IMR-90 (cell line): ENCODE measurements around the gene CATSPER3. TPM values are rescaled to one million over a fixed set of nuclear protein-coding genes. Genes with fewer than 3 reads are reported as not detected.
A peak's percentile ranks its signal among the peaks of the same experiment; 100 is the strongest.

Source experiments
- ATAC-seq: fragments of 200-7000 bp; cut with Tn5 transposase; 2 replicates; pipeline ENCODE4 v1.9.1; 2020; ENCODE audit warnings: low read depth, mild to moderate bottlenecking, moderate library complexity
- BruUV-seq: library from RNA; stranded (reverse); fragments of 400-500 nt; replicated peaks from 2 replicates; lab custom pipeline; 2021; lab: Mats Ljungman, UMichigan
- CTCF ChIA-PET: fragments of 300-600 bp; formaldehyde crosslinking; extraction: SDS; loops from one replicate; lab custom pipeline; 2021; ENCODE audit warnings: antibody characterized with exemption; lab: Yijun Ruan, JAX
- POLR2A ChIA-PET: fragments of 300-600 bp; sonication (Branson Sonifier 250); formaldehyde crosslinking; loops from one replicate; lab custom pipeline; 2022; ENCODE audit warnings: antibody characterized with exemption; ENCODE audit not compliant: unreplicated experiment; lab: Charles Lee
- DNase-seq: peaks from one replicate; pipeline ENCODE4 v3.0.0; 2013
- H2AFZ ChIP-seq: replicated peaks from 2 replicates; pipeline ENCODE3; 2013; ENCODE audit warnings: low read length, mild to moderate bottlenecking; ENCODE audit not compliant: poor library complexity
- H2AK5ac ChIP-seq: 2 replicates; pipeline ENCODE4 v1.6.1; 2013; ENCODE audit warnings: low read depth, low read length, inconsistent platforms
- H2AK9ac ChIP-seq: replicated peaks from 2 replicates; pipeline ENCODE3; 2013; ENCODE audit warnings: mild to moderate bottlenecking, low read depth, low read length, moderate library complexity; ENCODE audit not compliant: poor library complexity
- H2BK120ac ChIP-seq: 2 replicates; pipeline ENCODE4 v1.6.1; 2013; ENCODE audit warnings: low read depth, low read length, inconsistent platforms
- H2BK15ac ChIP-seq: 3 replicates; pipeline ENCODE4 v1.6.1; 2013; ENCODE audit warnings: low read depth, low read length, inconsistent platforms
- H2BK20ac ChIP-seq: 2 replicates; pipeline ENCODE4 v1.6.1; 2013; ENCODE audit warnings: low read depth, mild to moderate bottlenecking, inconsistent platforms, low read length, moderate library complexity
- H2BK5ac ChIP-seq: 2 replicates; pipeline ENCODE4 v1.6.1; 2013; ENCODE audit warnings: mild to moderate bottlenecking, low read depth, low read length, inconsistent platforms; ENCODE audit not compliant: poor library complexity, severe bottlenecking
- H3K14ac ChIP-seq: replicated peaks from 2 replicates; pipeline ENCODE4 v1.6.1; 2013; ENCODE audit warnings: low read depth, low read length, inconsistent platforms
- H3K18ac ChIP-seq: 2 replicates; pipeline ENCODE4 v1.6.1; 2013; ENCODE audit warnings: low read depth, low read length, control low read depth
- H3K23ac ChIP-seq: 2 replicates; pipeline ENCODE4 v1.6.1; 2013; ENCODE audit warnings: low read depth, low read length, inconsistent platforms
- H3K27ac ChIP-seq: 2 replicates; pipeline ENCODE4 v1.5.1; 2013; ENCODE audit warnings: mild to moderate bottlenecking, control low read depth, low read length; ENCODE audit not compliant: insufficient read depth
- H3K27me3 ChIP-seq: 2 replicates; pipeline ENCODE4 v1.6.1; 2013; ENCODE audit warnings: low read length; ENCODE audit not compliant: control insufficient read depth, insufficient read depth
- H3K36me3 ChIP-seq: 2 replicates; pipeline ENCODE4 v1.6.1; 2013; ENCODE audit warnings: low read length, mixed read lengths; ENCODE audit not compliant: control insufficient read depth, insufficient read depth
- H3K4ac ChIP-seq: 2 replicates; pipeline ENCODE4 v1.6.1; 2013; ENCODE audit warnings: low read depth, low read length, inconsistent platforms
- H3K4me1 ChIP-seq: 2 replicates; pipeline ENCODE4 v1.6.1; 2013; ENCODE audit warnings: low read length, mixed read lengths; ENCODE audit not compliant: control insufficient read depth, insufficient read depth
- H3K4me2 ChIP-seq: 2 replicates; pipeline ENCODE4 v1.6.1; 2013; ENCODE audit warnings: low read depth, mild to moderate bottlenecking, control low read depth, low read length, moderate library complexity
- H3K4me3 ChIP-seq: 2 replicates; pipeline ENCODE4 v1.5.1; 2013; ENCODE audit warnings: low read depth, mild to moderate bottlenecking, control low read depth, low read length, moderate library complexity; ENCODE audit not compliant: insufficient read depth
- H3K56ac ChIP-seq: 2 replicates; pipeline ENCODE4 v1.6.1; 2013; ENCODE audit warnings: low read length, inconsistent platforms; ENCODE audit not compliant: insufficient read depth; ENCODE audit errors: extremely low read depth
- H3K79me1 ChIP-seq, 2 experiments: 2 replicates each; pipeline ENCODE4 v1.6.1; 2013; ENCODE audit warnings: low read length in 2 of 2, inconsistent platforms in 1 of 2, low read depth in 1 of 2
- H3K9ac ChIP-seq: 2 replicates; pipeline ENCODE4 v1.6.1; 2013; ENCODE audit warnings: low read depth, low read length, control low read depth
- H3K9me1 ChIP-seq: 2 replicates; pipeline ENCODE4 v1.6.1; 2013; ENCODE audit warnings: low read length, inconsistent platforms; ENCODE audit not compliant: insufficient read depth
- H3K9me3 ChIP-seq: 2 replicates; pipeline ENCODE4 v1.6.1; 2013; ENCODE audit warnings: low read length; ENCODE audit not compliant: control insufficient read depth, insufficient read depth
- H4K20me1 ChIP-seq: 2 replicates; pipeline ENCODE4 v1.6.1; 2013; ENCODE audit warnings: low read length, inconsistent platforms; ENCODE audit not compliant: insufficient read depth
- H4K5ac ChIP-seq: 2 replicates; pipeline ENCODE4 v1.6.1; 2013; ENCODE audit warnings: mild to moderate bottlenecking, low read depth, low read length, control low read depth
- H4K8ac ChIP-seq, 2 experiments: 2 replicates each; pipeline ENCODE4 v1.6.1; 2013; ENCODE audit warnings: low read depth in 2 of 2, low read length in 2 of 2, control low read depth in 1 of 2, inconsistent platforms in 1 of 2
- H4K91ac ChIP-seq: 2 replicates; pipeline ENCODE4 v1.6.1; 2013; ENCODE audit warnings: low read depth, low read length, inconsistent platforms; ENCODE audit not compliant: insufficient read depth
- BHLHE40 ChIP-seq: fragments of 150-350 bp; IDR thresholded peaks from 2 replicates; pipeline ENCODE4 v1.6.1; 2016; ENCODE audit warnings: mild to moderate bottlenecking, low read depth, low read length
- CEBPB ChIP-seq: IDR thresholded peaks from 2 replicates; pipeline ENCODE4 v1.6.1; 2012; ENCODE audit warnings: low read depth, low read length, improper control_type of control experiment
- CHD1 ChIP-seq: IDR thresholded peaks from 2 replicates; pipeline ENCODE4 v1.6.1; 2012; ENCODE audit warnings: low read depth, low read length, improper control_type of control experiment
- MAFK ChIP-seq: IDR thresholded peaks from 2 replicates; pipeline ENCODE4 v1.6.1; 2012; ENCODE audit warnings: low read depth, low read length, improper control_type of control experiment
- MAZ ChIP-seq: IDR thresholded peaks from 2 replicates; pipeline ENCODE4 v1.6.1; 2012; ENCODE audit warnings: low read depth, mild to moderate bottlenecking, low read length, improper control_type of control experiment, moderate library complexity, borderline replicate concordance
- MXI1 ChIP-seq: IDR thresholded peaks from 2 replicates; pipeline ENCODE4 v1.6.1; 2012; ENCODE audit warnings: low read depth, mild to moderate bottlenecking, low read length, moderate library complexity, borderline replicate concordance
- NFE2L2 ChIP-seq: fragments of 150-350 bp; IDR thresholded peaks from 2 replicates; pipeline ENCODE4 v1.6.1; 2016; ENCODE audit warnings: low read depth, mild to moderate bottlenecking, low read length
- POLR2A ChIP-seq: IDR thresholded peaks from 2 replicates; pipeline ENCODE4 v1.6.1; 2012; ENCODE audit warnings: mild to moderate bottlenecking, low read depth, low read length
- RAD21 ChIP-seq: IDR thresholded peaks from 2 replicates; pipeline ENCODE4 v1.6.1; 2012; ENCODE audit warnings: low read length, improper control_type of control experiment
- RCOR1 ChIP-seq: IDR thresholded peaks from 2 replicates; pipeline ENCODE4 v1.6.1; 2012; ENCODE audit warnings: mild to moderate bottlenecking, low read length, improper control_type of control experiment; ENCODE audit not compliant: insufficient replicate concordance
- RFX5 ChIP-seq: IDR thresholded peaks from 2 replicates; pipeline ENCODE4 v1.8.0; 2012; ENCODE audit warnings: low read depth, mild to moderate bottlenecking, low read length, moderate library complexity
- SMC3 ChIP-seq: fragments of 150-350 bp; IDR thresholded peaks from 2 replicates; pipeline ENCODE4 v1.6.1; 2016; ENCODE audit warnings: low read depth, mild to moderate bottlenecking, antibody characterized with exemption, low read length, moderate library complexity
- USF2 ChIP-seq: fragments of 150-350 bp; IDR thresholded peaks from 2 replicates; pipeline ENCODE4 v1.6.1; 2017; ENCODE audit warnings: mild to moderate bottlenecking, antibody characterized with exemption, low read length, low read depth
- WGBS, 2 experiments: methylation state at CpG; one replicate each; pipeline versions ENCODE4 v1.1.5 to v1.1.7; 2013; ENCODE audit warnings: missing lambda C conversion rate in 2 of 2; ENCODE audit not compliant: insufficient read length in 1 of 2; ENCODE audit errors: extremely low coverage in 2 of 2; 5-methylcytosine and 5-hydroxymethylcytosine counted together
- dilution Hi-C: fragments of 300-500 bp; cut with HindIII; formaldehyde crosslinking; loops from one replicate; pipeline ENCODE4 v1.14.3; 2018; ENCODE audit warnings: low sequenced_read_pairs; ENCODE audit not compliant: unreplicated experiment
- in situ Hi-C: fragments of 300-500 bp; cut with MboI; formaldehyde crosslinking; loops from 3 replicates; pipeline ENCODE4 v1.14.3; 2019; ENCODE audit warnings: low sequenced_read_pairs, inconsistent platforms, mixed read lengths
- intact Hi-C: fragments of 100-400 bp; cut with micrococcal nuclease; formaldehyde crosslinking; loops from 2 replicates; pipeline ENCODE4 v1.10.0; 2022
- polyA plus RNA-seq, 3 experiments: library from polyadenylated mRNA; depleted of rRNA; stranded (reverse); fragments of >200 nt; gene quantifications; 2 replicates each; pipeline ENCODE4 v1.2.3, GENCODE V29; 2012; ENCODE audit warnings: low replicate concordance in 1 of 3
- total RNA-seq: library from RNA; depleted of rRNA; stranded (reverse); fragments of >200 nt; gene quantifications from 2 replicates; pipeline ENCODE4 v1.2.3, GENCODE V29; 2012
- TF ChIP-seq, protein P1 (sequence below): conservative IDR thresholded peaks from 2 replicates; pipeline ENCODE4 v1.5.1; 2012; ENCODE audit warnings: mild to moderate bottlenecking, low read depth, low read length, improper control_type of control experiment
- TF ChIP-seq, protein P2 (sequence below): fragments of 150-350 bp; IDR thresholded peaks from 2 replicates; pipeline ENCODE4 v1.6.1; 2016; ENCODE audit warnings: low read depth, mild to moderate bottlenecking, low read length, moderate library complexity, borderline replicate concordance

Gene CATSPER3
- total and polyA plus RNA-seq, 2 of the 4 experiments (the other 2 are of a cell fraction), result under 0.01 to 0.12 TPM

DNA sequence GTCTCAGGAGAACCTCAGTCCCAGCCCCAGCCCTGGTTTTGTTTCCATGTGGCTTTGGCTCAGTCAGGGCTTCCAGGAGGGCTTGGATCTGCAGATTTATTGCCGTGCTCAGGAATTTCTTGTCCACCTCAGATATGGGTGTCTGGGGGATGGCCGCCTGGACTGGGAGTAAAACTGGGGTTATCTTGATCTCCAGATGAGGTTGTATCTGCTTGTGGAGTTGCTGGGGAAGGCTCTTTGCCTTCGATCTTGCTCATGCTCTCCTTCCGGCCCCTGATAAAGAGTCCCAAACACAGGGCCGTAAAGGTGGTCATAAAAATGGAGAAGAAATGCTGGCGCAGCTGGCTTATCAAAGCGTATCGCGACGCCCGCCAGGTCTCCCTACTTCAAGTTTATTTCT, 84.2 kb downstream of the CATSPER3 start:
- in situ Hi-C loops, result no loop called here
- 35% methylated on average over 2 of the region's 11 CpGs; no CpG with 5 or more reads in 1 of the 2 experiments for WGBS, 2 experiments
- no peaks in the 10 kb centered on the region; the same call in 1 of the 2 replicates for H4K20me1 ChIP-seq
- H2BK20ac ChIP-seq, result no peak overlapping the region
- peaks cover 30% of the 10 kb centered on the region for H3K27me3 ChIP-seq
- no peaks in the 10 kb centered on the region for H3K79me1 ChIP-seq
- no peak overlapping the region for H2AK9ac ChIP-seq
- no TSS peak for BruUV-seq
- peaks cover 12% of the 10 kb centered on the region; the same call in 1 of the 2 replicates for H3K4me1 ChIP-seq
- H2AFZ ChIP-seq, result no peak overlapping the region
- H3K27ac ChIP-seq, result no peak overlapping the region
- 0 out of 2 replicates have a peak overlapping the region, but pooled peaks have one; percentile 29 for H3K14ac ChIP-seq
- H4K5ac ChIP-seq, result no peak overlapping the region
- TF ChIP-seq MXI1, result no peak
- no peak for TF ChIP-seq CEBPB
- no peak for TF ChIP-seq MAZ
- no peak for TF ChIP-seq RCOR1
- no peak for TF ChIP-seq MAFK
- TF ChIP-seq, protein P1, sequence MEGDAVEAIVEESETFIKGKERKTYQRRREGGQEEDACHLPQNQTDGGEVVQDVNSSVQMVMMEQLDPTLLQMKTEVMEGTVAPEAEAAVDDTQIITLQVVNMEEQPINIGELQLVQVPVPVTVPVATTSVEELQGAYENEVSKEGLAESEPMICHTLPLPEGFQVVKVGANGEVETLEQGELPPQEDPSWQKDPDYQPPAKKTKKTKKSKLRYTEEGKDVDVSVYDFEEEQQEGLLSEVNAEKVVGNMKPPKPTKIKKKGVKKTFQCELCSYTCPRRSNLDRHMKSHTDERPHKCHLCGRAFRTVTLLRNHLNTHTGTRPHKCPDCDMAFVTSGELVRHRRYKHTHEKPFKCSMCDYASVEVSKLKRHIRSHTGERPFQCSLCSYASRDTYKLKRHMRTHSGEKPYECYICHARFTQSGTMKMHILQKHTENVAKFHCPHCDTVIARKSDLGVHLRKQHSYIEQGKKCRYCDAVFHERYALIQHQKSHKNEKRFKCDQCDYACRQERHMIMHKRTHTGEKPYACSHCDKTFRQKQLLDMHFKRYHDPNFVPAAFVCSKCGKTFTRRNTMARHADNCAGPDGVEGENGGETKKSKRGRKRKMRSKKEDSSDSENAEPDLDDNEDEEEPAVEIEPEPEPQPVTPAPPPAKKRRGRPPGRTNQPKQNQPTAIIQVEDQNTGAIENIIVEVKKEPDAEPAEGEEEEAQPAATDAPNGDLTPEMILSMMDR, result no peak
- TF ChIP-seq, protein P2, sequence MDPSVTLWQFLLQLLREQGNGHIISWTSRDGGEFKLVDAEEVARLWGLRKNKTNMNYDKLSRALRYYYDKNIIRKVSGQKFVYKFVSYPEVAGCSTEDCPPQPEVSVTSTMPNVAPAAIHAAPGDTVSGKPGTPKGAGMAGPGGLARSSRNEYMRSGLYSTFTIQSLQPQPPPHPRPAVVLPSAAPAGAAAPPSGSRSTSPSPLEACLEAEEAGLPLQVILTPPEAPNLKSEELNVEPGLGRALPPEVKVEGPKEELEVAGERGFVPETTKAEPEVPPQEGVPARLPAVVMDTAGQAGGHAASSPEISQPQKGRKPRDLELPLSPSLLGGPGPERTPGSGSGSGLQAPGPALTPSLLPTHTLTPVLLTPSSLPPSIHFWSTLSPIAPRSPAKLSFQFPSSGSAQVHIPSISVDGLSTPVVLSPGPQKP, result no peak
- TF ChIP-seq CHD1, result no peak
- TF ChIP-seq POLR2A, result no peak
- TF ChIP-seq USF2, result no peak
- no peak for TF ChIP-seq NFE2L2
- TF ChIP-seq SMC3, result no peak
- TF ChIP-seq RFX5, result no peak
- no peak for TF ChIP-seq RAD21
- TF ChIP-seq BHLHE40, result no peak
- H3K4me3 ChIP-seq, result no peak overlapping the region
- no peak overlapping the region for H4K8ac ChIP-seq
- H3K23ac ChIP-seq, result no peak overlapping the region
- no peak overlapping the region for H2BK15ac ChIP-seq
- H3K56ac ChIP-seq, result no peak overlapping the region
- H2AK5ac ChIP-seq, result peak overlapping the region; percentile 7; the same call in 1 of the 2 replicates
- dilution Hi-C loops, result no loop called here
- no peaks in the 10 kb centered on the region for H3K9me3 ChIP-seq
- H3K18ac ChIP-seq, result no peak overlapping the region
- no peak overlapping the region for H4K91ac ChIP-seq
- no peaks in the 10 kb centered on the region for H3K36me3 ChIP-seq
- POLR2A ChIA-PET, result no interaction called here
- DNase-seq (no peak), ATAC-seq (no peak)
- peaks cover 10% of the 10 kb centered on the region for H3K9me1 ChIP-seq
- no peak overlapping the region for H3K9ac ChIP-seq
- intact Hi-C loops, result no loop called here
- no peak overlapping the region for H2BK5ac ChIP-seq
- CTCF ChIA-PET, result no interaction called here
- H3K4ac ChIP-seq, result peak overlapping the region; percentile 26; the same call in 1 of the 2 replicates
- no peak overlapping the region for H2BK120ac ChIP-seq
- no peak overlapping the region for H3K4me2 ChIP-seq
